Measurements from ENCODE around the gene ARGLU1.
"Not testable (repeated sequence)": the region's sequence is repeated elsewhere in the genome, so short reads cannot be mapped to it uniquely, and the experiment has no call there.

Gene ARGLU1
- total RNA-seq = 174 to 454 (median 299) reads per million in 9 experiments

DNA sequence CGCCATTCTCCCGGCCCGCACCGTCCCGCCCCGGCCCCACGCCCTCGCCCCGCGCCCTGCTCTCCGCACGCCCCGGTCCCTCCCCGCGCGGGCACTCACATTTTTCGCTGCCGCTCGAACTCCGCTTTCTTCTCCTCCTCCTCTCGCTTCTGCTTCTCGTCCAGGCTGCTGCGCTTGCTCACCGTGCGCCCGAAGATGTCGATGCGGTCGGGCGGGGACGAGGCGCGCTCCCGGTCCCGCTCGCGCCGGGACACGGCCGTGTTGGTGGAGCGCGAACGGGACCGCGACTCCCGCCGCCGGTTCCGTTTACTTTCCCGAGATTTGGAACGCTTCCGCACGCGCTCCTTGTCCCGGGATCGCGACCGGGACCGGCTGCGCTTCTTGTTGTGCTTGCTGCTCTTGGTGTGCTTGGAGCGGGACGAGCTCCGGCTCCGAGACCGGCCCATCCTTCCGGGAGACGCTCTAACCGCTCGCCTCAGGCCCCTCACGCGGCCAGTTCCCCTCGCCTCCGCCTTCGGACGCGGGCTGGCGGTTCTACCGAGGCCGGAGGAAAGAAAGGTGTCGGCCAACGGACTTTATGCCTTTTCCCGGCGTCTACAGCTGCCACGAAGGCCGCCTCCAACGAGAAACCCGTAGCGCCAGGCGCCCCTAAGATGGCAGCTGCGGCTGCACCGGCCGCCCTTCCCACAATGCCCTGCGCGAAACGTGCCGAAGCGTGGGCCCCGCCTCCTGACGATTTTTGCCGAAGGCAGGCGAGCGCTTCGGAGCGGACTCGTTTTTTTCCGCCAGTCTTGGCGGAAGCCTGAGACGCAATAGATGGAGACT, at the start of gene ARGLU1:
ARGLU1 (minus strand) TSS at position 664 of the 825 bp plus-strand sequence; CDS start at position 446, 218 bp downstream.
- Mint-ChIP-seq H3K4me1 (ENCODE audit: low read depth in 2 of 2) (peaks cover 48 to 51% of the 10 kb centered on the region in 2 donors), H3K4me3 (peak within 1 kb of the TSS; percentile 98 to 99), H3K36me3 (ENCODE audit: insufficient read depth) (peaks cover 22% of the 10 kb centered on the region), H3K27me3 (no peaks in the 10 kb centered on the region), H3K9me3 (no peaks in the 10 kb centered on the region), H3K27ac (peak within 1 kb of the TSS; percentile 99)
- ATAC-seq (replicated peaks) = peak; percentile 80
- peak; percentile 96 to 100 (median 98) for DNase-seq

DNA sequence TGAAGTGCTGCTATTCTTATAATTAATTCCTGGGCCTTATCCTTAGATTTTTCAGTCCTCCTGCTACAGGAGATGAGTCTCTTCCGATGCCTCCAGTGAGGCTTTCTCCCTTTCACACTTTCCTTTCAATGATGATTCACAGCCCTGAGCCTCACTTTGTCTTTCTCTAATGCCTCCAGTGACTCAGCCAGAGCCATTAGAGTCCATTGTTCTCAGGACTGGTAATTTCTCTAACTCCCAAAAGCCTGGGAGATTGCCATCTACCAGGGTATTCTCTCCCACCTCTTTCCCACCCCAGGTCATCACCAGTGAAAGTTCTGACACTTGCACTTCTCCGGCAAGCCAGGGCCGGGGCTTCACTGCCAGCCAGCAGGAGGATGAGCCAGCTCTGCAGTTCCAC, 49.6 kb upstream of the ARGLU1 start:
- no peak for ATAC-seq (replicated peaks)
- Mint-ChIP-seq H3K27ac (no peak overlapping the region), H3K9me3 (no peaks in the 10 kb centered on the region), H3K36me3 (ENCODE audit: insufficient read depth) (no peaks in the 10 kb centered on the region), H3K4me1 (ENCODE audit: low read depth in 2 of 2) (no peaks in the 10 kb centered on the region), H3K4me3 (no peak overlapping the region), H3K27me3 (peaks cover 10 to 31% of the 10 kb centered on the region in 2 donors)
- no peak for DNase-seq

- Mint-ChIP-seq H3K27me3 (peaks cover 10 to 27% of the 10 kb centered on the region in 2 donors), H3K4me3 (no peak overlapping the region), H3K36me3 (ENCODE audit: insufficient read depth) (no peaks in the 10 kb centered on the region), H3K9me3 (no peaks in the 10 kb centered on the region), H3K27ac (no peak overlapping the region), H3K4me1 (ENCODE audit: low read depth in 2 of 2) (no peaks in the 10 kb centered on the region)
- ATAC-seq (replicated peaks) = no peak
- no peak for DNase-seq
Observed at GRCh38 chr13:106616729-106617128, 48.8 kb upstream of the ARGLU1 start.

DNA sequence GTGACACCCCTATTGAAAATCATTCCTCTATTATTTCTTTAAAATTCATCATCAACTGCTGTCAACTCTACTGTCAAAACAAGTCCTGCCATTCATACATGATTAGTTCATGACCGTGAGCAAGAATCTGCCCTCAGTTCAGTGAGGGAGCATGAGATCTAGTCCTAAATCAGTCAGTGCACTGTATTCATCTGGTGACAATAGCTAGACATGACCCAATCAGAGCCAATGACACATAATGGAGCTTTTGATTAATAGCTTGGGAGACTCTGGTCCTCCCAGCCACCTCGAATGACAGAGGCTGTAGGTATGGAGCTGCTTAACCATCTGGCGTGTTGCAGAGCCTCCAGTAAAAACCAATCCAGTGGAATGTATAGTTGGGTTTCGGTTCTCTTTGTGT, 46.9 kb upstream of the ARGLU1 start:
- ATAC-seq (replicated peaks) (no peak), DNase-seq (no peak)
- Mint-ChIP-seq H3K4me3 (no peak overlapping the region), H3K27me3 (peaks cover 21 to 22% of the 10 kb centered on the region in 2 donors), H3K9me3 (no peaks in the 10 kb centered on the region), H3K36me3 (ENCODE audit: insufficient read depth) (no peaks in the 10 kb centered on the region), H3K4me1 (ENCODE audit: low read depth in 2 of 2) (no peaks in the 10 kb centered on the region), H3K27ac (no peak overlapping the region)

DNA sequence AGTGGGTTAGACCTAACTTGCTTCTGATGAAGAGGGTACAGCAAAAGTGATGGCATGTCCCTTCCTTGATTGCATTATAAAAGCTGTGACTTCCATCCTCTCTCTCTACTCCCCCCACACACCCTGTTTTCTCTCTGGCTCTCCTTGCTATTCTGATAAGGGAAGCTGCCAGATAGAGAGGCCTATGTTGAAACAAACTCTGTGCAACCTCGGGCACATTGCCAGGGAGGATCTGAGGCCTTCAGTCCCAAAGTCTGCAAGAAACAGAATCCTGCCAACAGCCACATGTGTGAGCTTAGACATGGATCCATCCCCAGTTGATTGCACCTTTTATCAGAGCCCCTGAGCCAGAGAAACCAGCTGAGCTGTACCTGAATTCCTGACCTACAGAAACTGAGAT, 44.8 kb upstream of the ARGLU1 start:
- no peak for ATAC-seq (replicated peaks)
- no peak overlapping the region for H3K4me3 Mint-ChIP-seq
- no peaks in the 10 kb centered on the region for H3K4me1 Mint-ChIP-seq (ENCODE audit: low read depth in 2 of 2)
- no peaks in the 10 kb centered on the region for H3K36me3 Mint-ChIP-seq (ENCODE audit: insufficient read depth)
- H3K27me3 Mint-ChIP-seq = peaks cover 24 to 28% of the 10 kb centered on the region in 2 donors
- no peaks in the 10 kb centered on the region for H3K9me3 Mint-ChIP-seq
- no peak for DNase-seq
- no peak overlapping the region for H3K27ac Mint-ChIP-seq

DNA sequence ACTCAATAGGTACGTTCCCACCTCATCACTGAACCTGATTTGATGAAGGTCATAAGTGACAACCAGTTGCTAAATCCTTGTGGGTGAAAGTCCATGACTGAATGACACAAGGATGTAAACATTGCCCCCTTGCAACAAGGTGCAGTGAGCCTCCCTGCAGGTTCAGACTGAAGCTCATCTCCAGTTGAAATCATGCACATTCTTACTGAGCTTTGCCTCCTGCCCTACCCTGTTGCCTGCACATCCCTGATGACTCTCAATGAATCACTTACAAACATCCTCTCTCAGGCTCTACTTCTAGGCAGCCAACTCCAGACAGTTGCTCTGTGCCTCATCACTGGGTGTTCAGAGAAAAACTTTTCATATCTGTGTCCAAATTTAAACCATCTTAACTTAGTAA, 42.5 kb upstream of the ARGLU1 start:
- ATAC-seq (replicated peaks) (no peak), DNase-seq (no peak)
- no peak overlapping the region for H3K4me3 Mint-ChIP-seq
- no peaks in the 10 kb centered on the region for H3K36me3 Mint-ChIP-seq (ENCODE audit: insufficient read depth)
- H3K4me1 Mint-ChIP-seq (ENCODE audit: low read depth in 2 of 2) = no peaks in the 10 kb centered on the region
- no peak overlapping the region for H3K27ac Mint-ChIP-seq
- H3K27me3 Mint-ChIP-seq = peaks cover 34 to 40% of the 10 kb centered on the region in 2 donors
- H3K9me3 Mint-ChIP-seq = no peaks in the 10 kb centered on the region

GRCh38 chr13:106609116-106609515, 41.2 kb upstream of the ARGLU1 start:
- DNase-seq = no peak
- no peak for ATAC-seq (replicated peaks)
- Mint-ChIP-seq H3K4me3 (no peak overlapping the region), H3K27me3 (peaks cover 36 to 43% of the 10 kb centered on the region in 2 donors), H3K9me3 (no peaks in the 10 kb centered on the region), H3K27ac (no peak overlapping the region), H3K36me3 (ENCODE audit: insufficient read depth) (no peaks in the 10 kb centered on the region), H3K4me1 (ENCODE audit: low read depth in 2 of 2) (no peaks in the 10 kb centered on the region)

- no peak for ATAC-seq (replicated peaks)
- Mint-ChIP-seq H3K9me3 (no peaks in the 10 kb centered on the region), H3K4me1 (ENCODE audit: low read depth in 2 of 2) (peaks cover 5 to 6% of the 10 kb centered on the region in 2 donors)
Observed at GRCh38 chr13:106603546-106603945, 35.6 kb upstream of the ARGLU1 start.

GRCh38 chr13:106602178-106602577, 34.2 kb upstream of the ARGLU1 start:
- no peaks in the 10 kb centered on the region for H3K9me3 Mint-ChIP-seq
- no peak for DNase-seq
- H3K4me1 Mint-ChIP-seq (ENCODE audit: low read depth in 2 of 2) = peaks cover 5 to 6% of the 10 kb centered on the region in 2 donors
- H3K27ac Mint-ChIP-seq = no peak overlapping the region
- no peak overlapping the region for H3K4me3 Mint-ChIP-seq
- no peak for ATAC-seq (replicated peaks)
- H3K36me3 Mint-ChIP-seq (ENCODE audit: insufficient read depth) = no peaks in the 10 kb centered on the region
- H3K27me3 Mint-ChIP-seq = peaks cover 42 to 53% of the 10 kb centered on the region in 2 donors

More at GRCh38 chr13:106603546-106603945, 35.6 kb upstream of the ARGLU1 start:
- H3K36me3 Mint-ChIP-seq (ENCODE audit: insufficient read depth) = no peaks in the 10 kb centered on the region
- peaks cover 36 to 44% of the 10 kb centered on the region in 2 donors for H3K27me3 Mint-ChIP-seq
- no peak for DNase-seq
- no peak overlapping the region for H3K27ac Mint-ChIP-seq
- no peak overlapping the region for H3K4me3 Mint-ChIP-seq

DNA sequence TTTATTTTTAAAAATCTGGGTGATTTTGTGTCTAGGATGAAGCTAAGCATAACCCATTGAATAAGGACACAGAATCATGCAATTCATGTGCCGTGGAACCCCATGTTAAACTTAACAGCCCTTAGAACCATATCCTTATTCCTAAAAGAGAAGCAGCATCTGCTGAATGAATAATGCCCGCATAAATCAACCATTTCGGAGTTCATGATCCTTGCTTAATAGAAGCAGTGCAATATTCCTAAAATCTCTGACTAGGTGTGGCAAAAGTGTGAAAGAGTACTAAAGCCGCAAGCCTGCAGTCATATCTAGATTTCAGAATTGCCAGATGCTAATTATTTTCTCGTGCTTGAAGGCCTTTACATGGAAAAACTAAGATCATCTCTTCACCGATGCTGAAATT, 33.6 kb upstream of the ARGLU1 start:
- DNase-seq (no peak), ATAC-seq (replicated peaks) (no peak)
- Mint-ChIP-seq H3K27ac (no peak overlapping the region), H3K36me3 (ENCODE audit: insufficient read depth) (no peaks in the 10 kb centered on the region), H3K4me1 (ENCODE audit: low read depth in 2 of 2) (peaks cover 5 to 6% of the 10 kb centered on the region in 2 donors), H3K27me3 (peaks cover 49 to 58% of the 10 kb centered on the region in 2 donors), H3K9me3 (no peaks in the 10 kb centered on the region), H3K4me3 (no peak overlapping the region)

DNA sequence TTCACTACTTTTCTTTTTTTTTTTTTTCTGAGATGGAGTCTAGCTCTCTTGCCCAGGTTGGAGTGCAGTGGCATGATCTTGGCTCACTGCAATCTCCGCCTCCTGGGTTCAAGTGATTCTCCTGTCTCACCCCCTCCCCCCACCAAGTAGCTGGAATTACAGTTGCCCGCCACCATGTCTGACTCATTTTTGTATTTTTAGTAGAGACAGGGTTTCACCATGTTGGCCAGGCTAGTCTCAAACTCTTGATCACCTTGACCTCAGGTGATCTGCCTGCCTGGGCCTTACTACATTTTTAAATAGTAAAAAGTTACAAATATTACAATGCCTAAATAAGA, 32.8 kb upstream of the ARGLU1 start:
- not testable (repeated sequence) for H3K9me3 Mint-ChIP-seq; H3K4me1 Mint-ChIP-seq (ENCODE audit: low read depth in 2 of 2); H3K27ac Mint-ChIP-seq; H3K4me3 Mint-ChIP-seq; DNase-seq; H3K36me3 Mint-ChIP-seq (ENCODE audit: insufficient read depth); ATAC-seq (replicated peaks)
- peaks cover 50 to 58% of the 10 kb centered on the region in 2 donors for H3K27me3 Mint-ChIP-seq

GRCh38 chr13:106599875-106600797, 32.2 kb upstream of the ARGLU1 start:
- no peak for ATAC-seq (replicated peaks)
- peaks cover 46 to 61% of the 10 kb centered on the region in 2 donors for H3K27me3 Mint-ChIP-seq
- H3K9me3 Mint-ChIP-seq = no peaks in the 10 kb centered on the region
- peaks cover 3% of the 10 kb centered on the region for H3K36me3 Mint-ChIP-seq (ENCODE audit: insufficient read depth)
- H3K4me1 Mint-ChIP-seq (ENCODE audit: low read depth in 2 of 2) = peaks cover 5 to 6% of the 10 kb centered on the region in 2 donors
- DNase-seq = no peak
- H3K27ac Mint-ChIP-seq = no peak overlapping the region
- H3K4me3 Mint-ChIP-seq = no peak overlapping the region

DNA sequence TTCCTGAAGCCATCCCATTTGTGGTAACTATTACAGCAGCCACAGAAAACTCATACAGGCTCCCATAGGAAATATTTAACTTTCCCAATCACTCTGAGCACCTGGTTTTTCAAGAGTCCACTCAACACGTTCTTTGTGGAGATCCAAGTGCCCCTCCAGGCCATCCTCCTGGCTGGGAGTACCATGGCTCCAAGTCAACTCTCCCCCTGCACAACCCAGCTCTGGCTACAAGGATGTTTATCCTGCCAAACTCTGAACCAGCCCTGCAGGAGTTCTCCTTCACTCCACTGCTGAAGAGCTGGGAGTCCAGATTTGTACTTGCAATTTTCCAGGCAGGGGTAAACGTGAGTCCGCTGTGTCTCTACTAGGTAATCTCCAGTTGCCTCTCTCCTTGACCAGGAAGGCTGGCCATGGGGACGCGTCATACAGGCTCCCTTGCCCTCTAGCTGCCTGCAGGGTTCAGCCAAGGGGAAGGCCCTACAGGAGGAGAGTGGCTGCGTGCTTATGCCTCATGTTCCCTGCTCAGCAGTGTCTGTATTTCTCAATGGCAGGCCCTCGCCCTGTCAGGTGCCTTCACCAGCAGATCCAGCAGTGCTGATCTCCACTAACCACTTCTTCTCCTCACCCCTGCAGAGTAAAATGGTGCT, 29.9 kb upstream of the ARGLU1 start:
- no peaks in the 10 kb centered on the region for H3K9me3 Mint-ChIP-seq
- H3K27ac Mint-ChIP-seq = no peak overlapping the region
- peaks cover 35 to 50% of the 10 kb centered on the region in 2 donors for H3K27me3 Mint-ChIP-seq
- H3K36me3 Mint-ChIP-seq (ENCODE audit: insufficient read depth) = peaks cover 3% of the 10 kb centered on the region
- no peak for ATAC-seq (replicated peaks)
- H3K4me1 Mint-ChIP-seq (ENCODE audit: low read depth in 2 of 2) = peaks cover 5 to 6% of the 10 kb centered on the region in 2 donors
- DNase-seq = no peak
- no peak overlapping the region for H3K4me3 Mint-ChIP-seq

Data from effector memory CD8-positive, alpha-beta T cell (primary cell).